Nephron (organoid): ENCODE measurements around the gene HTR5A.

Experiments
- H3K27ac Mint-ChIP-seq, 3 experiments: 2 replicates each; pipeline ENCODE4 v1.8.0; 2020; ENCODE audit warnings: mixed read lengths in 3 of 3, mild to moderate bottlenecking in 2 of 3, moderate library complexity in 1 of 3
- H3K27me3 Mint-ChIP-seq: 2 replicates; pipeline ENCODE4 v1.8.0; 2021; ENCODE audit warnings: low read depth, mild to moderate bottlenecking, moderate library complexity, mixed read lengths
- H3K36me3 Mint-ChIP-seq: 2 replicates; pipeline ENCODE4 v1.8.0; 2020; ENCODE audit warnings: low read depth, mixed read lengths
- H3K4me1 Mint-ChIP-seq: 2 replicates; pipeline ENCODE4 v1.8.0; 2020; ENCODE audit warnings: mixed read lengths
- H3K4me3 Mint-ChIP-seq, 3 experiments: 2 replicates each; pipeline ENCODE4 v1.8.0; 2020; ENCODE audit warnings: mild to moderate bottlenecking in 3 of 3, mixed read lengths in 3 of 3, moderate library complexity in 2 of 3
- H3K9me3 Mint-ChIP-seq: 2 replicates; pipeline ENCODE4 v1.8.0; 2020; ENCODE audit warnings: mixed read lengths
- TF ChIP-seq, protein P1 (sequence below), 3 experiments: fragments of 200-600 bp; sonication (generic); IDR thresholded peaks; one replicate each; pipeline ENCODE4 v1.5.0; 2021; ENCODE audit warnings: antibody characterized with exemption in 3 of 3; ENCODE audit not compliant: unreplicated experiment in 3 of 3

HTR5A gene

GRCh38 chr7:155107126-155107525 lies 37.0 kb downstream of the HTR5A start:
- H3K4me1 Mint-ChIP-seq, result peaks cover 3% of the 10 kb centered on the region
- TF ChIP-seq, protein P1, sequence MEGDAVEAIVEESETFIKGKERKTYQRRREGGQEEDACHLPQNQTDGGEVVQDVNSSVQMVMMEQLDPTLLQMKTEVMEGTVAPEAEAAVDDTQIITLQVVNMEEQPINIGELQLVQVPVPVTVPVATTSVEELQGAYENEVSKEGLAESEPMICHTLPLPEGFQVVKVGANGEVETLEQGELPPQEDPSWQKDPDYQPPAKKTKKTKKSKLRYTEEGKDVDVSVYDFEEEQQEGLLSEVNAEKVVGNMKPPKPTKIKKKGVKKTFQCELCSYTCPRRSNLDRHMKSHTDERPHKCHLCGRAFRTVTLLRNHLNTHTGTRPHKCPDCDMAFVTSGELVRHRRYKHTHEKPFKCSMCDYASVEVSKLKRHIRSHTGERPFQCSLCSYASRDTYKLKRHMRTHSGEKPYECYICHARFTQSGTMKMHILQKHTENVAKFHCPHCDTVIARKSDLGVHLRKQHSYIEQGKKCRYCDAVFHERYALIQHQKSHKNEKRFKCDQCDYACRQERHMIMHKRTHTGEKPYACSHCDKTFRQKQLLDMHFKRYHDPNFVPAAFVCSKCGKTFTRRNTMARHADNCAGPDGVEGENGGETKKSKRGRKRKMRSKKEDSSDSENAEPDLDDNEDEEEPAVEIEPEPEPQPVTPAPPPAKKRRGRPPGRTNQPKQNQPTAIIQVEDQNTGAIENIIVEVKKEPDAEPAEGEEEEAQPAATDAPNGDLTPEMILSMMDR (IDR thresholded peaks at IDR 0.05; ENCODE audit: unreplicated experiment in 3 of 3), result no peak
- no peaks in the 10 kb centered on the region for H3K9me3 Mint-ChIP-seq
- no peak overlapping the region for H3K27ac Mint-ChIP-seq
- no peaks in the 10 kb centered on the region for H3K36me3 Mint-ChIP-seq
- peaks cover 22% of the 10 kb centered on the region for H3K27me3 Mint-ChIP-seq
- H3K4me3 Mint-ChIP-seq, result no peak overlapping the region

GRCh38 chr7:155108144-155108901 lies 38.2 kb downstream of the HTR5A start:
- H3K36me3 Mint-ChIP-seq, result no peaks in the 10 kb centered on the region
- H3K4me3 Mint-ChIP-seq, result no peak overlapping the region
- TF ChIP-seq, protein P1 (IDR thresholded peaks at IDR 0.05; ENCODE audit: unreplicated experiment in 3 of 3), result no peak
- peaks cover 3% of the 10 kb centered on the region for H3K4me1 Mint-ChIP-seq
- H3K27me3 Mint-ChIP-seq, result peaks cover 22% of the 10 kb centered on the region
- H3K9me3 Mint-ChIP-seq, result no peaks in the 10 kb centered on the region
- peak overlapping the region in 2 of 3 experiments; percentile 15 to 50 for H3K27ac Mint-ChIP-seq

DNA sequence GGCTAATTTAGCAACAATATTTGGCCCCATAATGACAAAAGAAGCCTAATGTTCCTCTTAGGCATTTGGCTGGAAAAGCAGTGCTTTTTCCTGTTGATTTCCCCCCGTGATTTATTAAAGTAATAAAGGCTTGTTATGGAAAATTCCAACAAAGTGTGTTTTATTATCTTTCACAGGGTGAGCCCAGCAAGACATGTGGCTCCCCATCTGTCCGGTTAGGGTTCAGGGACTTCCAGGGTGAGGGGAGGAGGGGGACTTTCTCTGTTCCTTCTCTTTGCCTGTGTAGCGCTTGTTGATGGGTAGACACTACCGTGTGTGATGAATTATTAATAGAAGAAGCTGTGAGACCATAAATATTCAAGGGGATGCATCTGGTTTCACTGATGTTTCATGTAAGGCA lies 39.0 kb downstream of the HTR5A start:
- no peaks in the 10 kb centered on the region for H3K36me3 Mint-ChIP-seq
- H3K9me3 Mint-ChIP-seq, result no peaks in the 10 kb centered on the region
- peaks cover 22% of the 10 kb centered on the region for H3K27me3 Mint-ChIP-seq
- peaks cover 3% of the 10 kb centered on the region for H3K4me1 Mint-ChIP-seq
- H3K27ac Mint-ChIP-seq, result peak overlapping the region in 1 of 3 experiments; percentile 4
- TF ChIP-seq, protein P1 (IDR thresholded peaks at IDR 0.05; ENCODE audit: unreplicated experiment in 3 of 3), result no peak
- no peak overlapping the region for H3K4me3 Mint-ChIP-seq

- no peaks in the 10 kb centered on the region for H3K4me1 Mint-ChIP-seq
- no peaks in the 10 kb centered on the region for H3K36me3 Mint-ChIP-seq
- peaks cover 9% of the 10 kb centered on the region for H3K9me3 Mint-ChIP-seq
- H3K27me3 Mint-ChIP-seq, result peaks cover 10% of the 10 kb centered on the region
- H3K27ac Mint-ChIP-seq, result no peak overlapping the region
- H3K4me3 Mint-ChIP-seq, result no peak overlapping the region
- TF ChIP-seq, protein P1 (IDR thresholded peaks at IDR 0.05; ENCODE audit: unreplicated experiment in 3 of 3), result no peak
Observed at GRCh38 chr7:155115288-155115687, 45.2 kb downstream of the HTR5A start.

- Mint-ChIP-seq H3K27me3 (peaks cover 6% of the 10 kb centered on the region), H3K9me3 (peaks cover 17% of the 10 kb centered on the region), H3K4me3 (no peak overlapping the region), H3K27ac (no peak overlapping the region), H3K36me3 (no peaks in the 10 kb centered on the region), H3K4me1 (no peaks in the 10 kb centered on the region)
- TF ChIP-seq, protein P1 (IDR thresholded peaks at IDR 0.05; ENCODE audit: unreplicated experiment in 3 of 3), result no peak
Observed at GRCh38 chr7:155119801-155120382, 49.8 kb downstream of the HTR5A start.

DNA sequence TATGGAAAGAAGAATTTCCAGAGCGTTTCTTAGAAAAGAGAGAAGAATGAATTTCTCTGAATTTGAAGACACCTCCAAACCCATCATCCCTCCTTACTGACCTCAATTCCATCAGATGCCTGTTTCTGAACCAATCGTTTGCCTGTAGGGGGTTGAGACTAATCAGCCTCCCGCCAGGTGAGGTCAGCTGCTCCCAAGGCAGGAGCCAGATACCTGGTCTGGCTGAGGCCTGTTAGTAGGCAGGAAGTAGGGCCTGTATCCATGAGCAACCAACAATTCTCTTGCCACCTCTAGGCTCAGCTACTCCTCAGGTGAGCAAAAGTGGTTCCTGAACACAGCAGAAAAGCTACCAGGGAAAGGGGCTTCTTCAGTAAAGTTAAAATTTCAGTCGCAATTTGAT lies 50.3 kb downstream of the HTR5A start:
- peaks cover 17% of the 10 kb centered on the region for H3K9me3 Mint-ChIP-seq
- H3K27ac Mint-ChIP-seq, result no peak overlapping the region
- H3K27me3 Mint-ChIP-seq, result peaks cover 6% of the 10 kb centered on the region
- no peaks in the 10 kb centered on the region for H3K4me1 Mint-ChIP-seq
- TF ChIP-seq, protein P1 (IDR thresholded peaks at IDR 0.05; ENCODE audit: unreplicated experiment in 3 of 3), result no peak
- H3K4me3 Mint-ChIP-seq, result no peak overlapping the region
- H3K36me3 Mint-ChIP-seq, result no peaks in the 10 kb centered on the region
